HG03095 (cell line): ENCODE results near the gene WDR13.
"Not testable (repeated sequence)": the region's sequence is repeated elsewhere in the genome, so short reads cannot be mapped to it uniquely, and the experiment has no call there.

Experiments
- ATAC-seq: cut with Tn5 transposase; IDR thresholded peaks from one replicate; pipeline ENCODE4 v1.9.1; 2021; ENCODE audit warnings: moderate library complexity; ENCODE audit not compliant: unreplicated experiment

WDR13 gene

GRCh38 chrX:48597353-48598264, at the start of gene WDR13:
Gene WDR13, plus strand, starts transcription at chrX:48597492. Its CDS starts 505 bp downstream, at chrX:48597997.
- peak; percentile 65 for ATAC-seq

- no peak for ATAC-seq
These were observed 48.4 kb upstream of the WDR13 start for GRCh38 chrX:48548871-48549270.

GRCh38 chrX:48555731-48556325, 41.5 kb upstream of the WDR13 start:
- ATAC-seq = not testable (repeated sequence)

- no peak for ATAC-seq
These were observed 39.0 kb upstream of the WDR13 start for GRCh38 chrX:48558271-48558670.

- no peak for ATAC-seq
These were observed 37.7 kb upstream of the WDR13 start for GRCh38 chrX:48559636-48560035.

- ATAC-seq = no peak
These were observed 37.2 kb upstream of the WDR13 start for GRCh38 chrX:48560056-48560455.

GRCh38 chrX:48560681-48561080, 36.6 kb upstream of the WDR13 start:
- no peak for ATAC-seq

GRCh38 chrX:48569958-48570357, 27.3 kb upstream of the WDR13 start:
- ATAC-seq = peak; percentile 47

- ATAC-seq = no peak
These were observed 23.5 kb upstream of the WDR13 start for GRCh38 chrX:48573690-48574269.

GRCh38 chrX:48574270-48575266, 22.7 kb upstream of the WDR13 start, which contains the start of gene RBM3:
Gene RBM3, plus strand, starts transcription at chrX:48574484. Its CDS starts 697 bp downstream, at chrX:48575181.
- peak; percentile 69 for ATAC-seq

- ATAC-seq = no peak
These were observed 21.6 kb upstream of the WDR13 start for GRCh38 chrX:48575642-48576041.

GRCh38 chrX:48576108-48576507, 21.2 kb upstream of the WDR13 start:
- no peak for ATAC-seq

GRCh38 chrX:48578661-48579128, 18.6 kb upstream of the WDR13 start:
- ATAC-seq = no peak

GRCh38 chrX:48579259-48579658, 18.0 kb upstream of the WDR13 start:
- no peak for ATAC-seq

- no peak for ATAC-seq
These were observed 16.6 kb upstream of the WDR13 start for GRCh38 chrX:48580662-48581061.

GRCh38 chrX:48584698-48585097, 12.6 kb upstream of the WDR13 start:
- no peak for ATAC-seq

- no peak for ATAC-seq
These were observed 7.7 kb upstream of the WDR13 start for GRCh38 chrX:48589482-48590162.

- ATAC-seq = no peak
These were observed 6.8 kb upstream of the WDR13 start for GRCh38 chrX:48590203-48591103.

GRCh38 chrX:48591255-48591791, 6.0 kb upstream of the WDR13 start:
- no peak for ATAC-seq
